ENCODE results near the gene WDR88.

The WDR88 gene, protein sequence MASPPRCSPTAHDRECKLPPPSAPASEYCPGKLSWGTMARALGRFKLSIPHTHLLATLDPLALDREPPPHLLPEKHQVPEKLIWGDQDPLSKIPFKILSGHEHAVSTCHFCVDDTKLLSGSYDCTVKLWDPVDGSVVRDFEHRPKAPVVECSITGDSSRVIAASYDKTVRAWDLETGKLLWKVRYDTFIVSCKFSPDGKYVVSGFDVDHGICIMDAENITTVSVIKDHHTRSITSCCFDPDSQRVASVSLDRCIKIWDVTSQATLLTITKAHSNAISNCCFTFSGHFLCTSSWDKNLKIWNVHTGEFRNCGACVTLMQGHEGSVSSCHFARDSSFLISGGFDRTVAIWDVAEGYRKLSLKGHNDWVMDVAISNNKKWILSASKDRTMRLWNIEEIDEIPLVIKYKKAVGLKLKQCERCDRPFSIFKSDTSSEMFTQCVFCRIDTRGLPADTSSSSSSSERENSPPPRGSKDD

DNA sequence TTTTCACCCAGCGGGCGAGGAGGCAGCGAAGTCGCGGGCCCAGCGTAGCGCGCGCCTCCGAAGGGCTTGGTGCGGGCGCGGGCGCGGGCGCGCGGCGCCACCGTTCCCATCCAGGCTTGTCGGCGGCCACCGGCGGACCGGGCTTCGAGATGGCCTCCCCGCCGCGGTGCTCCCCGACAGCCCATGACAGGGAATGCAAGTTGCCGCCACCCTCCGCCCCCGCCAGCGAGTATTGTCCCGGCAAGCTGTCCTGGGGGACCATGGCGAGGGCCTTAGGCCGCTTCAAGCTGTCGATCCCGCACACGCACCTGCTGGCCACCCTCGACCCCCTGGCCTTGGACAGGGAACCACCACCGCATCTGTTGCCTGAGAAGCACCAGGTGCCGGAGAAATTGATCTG lies at the start of gene WDR88:
WDR88 (plus strand) TSS at position 94 of the 400 bp plus-strand sequence; CDS start at position 150, 56 bp downstream.
- DNase-seq (ENCODE audit: low read depth in 2 of 2) = no peak

DNA sequence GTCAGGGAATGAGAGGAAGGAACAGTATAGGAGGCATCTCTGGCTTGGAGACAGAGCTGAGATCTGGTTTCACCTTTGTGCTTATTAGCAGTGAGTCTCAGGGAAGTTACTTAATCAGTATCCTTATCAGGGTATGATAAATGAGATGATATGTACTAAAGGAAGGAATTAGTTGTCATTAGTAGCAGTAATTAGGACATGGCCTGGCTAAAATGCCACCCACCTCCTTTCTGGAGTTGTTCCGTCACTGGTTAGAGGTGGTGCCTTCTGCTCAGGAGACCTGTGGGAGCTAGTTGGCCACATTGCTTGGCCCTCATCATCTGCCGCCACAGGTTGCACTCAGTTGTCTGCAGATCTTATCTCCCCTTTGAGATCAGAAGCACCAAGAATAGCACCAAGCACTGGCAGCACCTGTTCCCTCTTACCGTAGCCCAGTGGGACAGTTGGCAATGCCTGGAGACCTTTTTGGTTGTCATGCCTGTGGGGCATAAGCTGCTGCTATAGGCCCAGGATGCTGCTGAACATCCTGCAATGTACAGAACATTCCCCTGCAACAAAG lies 46.3 kb upstream of the WDR88 start:
- DNase-seq (ENCODE audit: low read depth in 2 of 2) = no peak

DNA sequence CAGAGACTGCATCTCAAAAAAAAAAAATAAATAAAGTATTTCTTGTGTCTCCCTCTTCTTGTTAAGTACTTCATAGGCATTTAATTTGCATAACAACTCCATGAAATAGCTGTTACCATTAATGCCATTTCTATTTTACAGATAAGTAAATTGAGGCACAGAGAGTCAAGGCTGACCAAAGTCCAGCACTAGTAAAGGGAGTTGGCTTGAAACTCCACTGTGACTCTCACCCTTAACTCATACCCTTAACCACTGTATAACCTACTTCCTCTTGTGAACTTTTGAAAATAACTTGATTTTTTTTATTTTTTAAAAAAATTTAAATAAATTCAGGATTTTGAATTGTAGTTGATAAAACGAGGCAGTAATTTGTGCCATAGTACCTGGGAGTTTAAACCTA lies 45.0 kb upstream of the WDR88 start:
- DNase-seq (ENCODE audit: low read depth in 2 of 2) = no peak

DNA sequence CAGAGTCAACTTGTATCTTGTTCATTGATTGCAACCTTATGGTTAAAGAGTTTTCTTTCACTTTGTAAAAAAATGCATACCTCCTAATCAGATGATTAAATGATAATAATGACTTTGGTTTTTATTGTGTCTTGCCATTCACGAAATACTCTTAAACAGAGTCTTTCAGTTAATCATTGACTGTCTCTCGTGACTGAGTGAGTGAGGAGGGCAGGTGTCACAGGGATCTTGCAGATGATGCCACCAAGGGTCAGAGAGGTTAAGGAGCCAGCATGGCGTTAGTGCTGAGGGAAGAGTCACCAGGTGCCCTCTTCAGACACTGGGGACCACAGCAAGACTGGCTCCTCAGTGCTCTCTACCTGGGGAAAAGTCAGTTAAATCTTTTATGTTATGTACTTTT lies 42.9 kb upstream of the WDR88 start:
- no peak for DNase-seq (ENCODE audit: low read depth in 2 of 2)

DNA sequence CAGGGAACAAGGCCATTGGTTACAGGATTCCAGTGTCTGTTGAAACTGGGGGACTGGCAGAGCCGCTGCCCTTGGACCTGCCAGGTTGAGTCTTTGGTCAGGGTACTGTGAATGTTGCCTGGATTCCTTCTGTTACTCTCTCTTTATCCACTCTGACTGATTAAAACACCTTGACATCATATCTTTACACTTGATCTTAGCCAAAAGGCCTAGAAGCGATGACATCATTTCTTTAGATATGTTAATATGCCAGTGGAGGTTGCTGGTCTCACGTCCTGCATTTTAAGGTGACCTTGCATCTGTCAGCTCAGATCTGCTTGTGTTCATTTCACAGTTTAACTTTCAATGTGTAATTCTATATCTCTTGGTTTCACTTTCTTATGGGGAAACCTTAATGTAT lies 41.7 kb upstream of the WDR88 start:
- no peak for DNase-seq (ENCODE audit: low read depth in 2 of 2)

DNA sequence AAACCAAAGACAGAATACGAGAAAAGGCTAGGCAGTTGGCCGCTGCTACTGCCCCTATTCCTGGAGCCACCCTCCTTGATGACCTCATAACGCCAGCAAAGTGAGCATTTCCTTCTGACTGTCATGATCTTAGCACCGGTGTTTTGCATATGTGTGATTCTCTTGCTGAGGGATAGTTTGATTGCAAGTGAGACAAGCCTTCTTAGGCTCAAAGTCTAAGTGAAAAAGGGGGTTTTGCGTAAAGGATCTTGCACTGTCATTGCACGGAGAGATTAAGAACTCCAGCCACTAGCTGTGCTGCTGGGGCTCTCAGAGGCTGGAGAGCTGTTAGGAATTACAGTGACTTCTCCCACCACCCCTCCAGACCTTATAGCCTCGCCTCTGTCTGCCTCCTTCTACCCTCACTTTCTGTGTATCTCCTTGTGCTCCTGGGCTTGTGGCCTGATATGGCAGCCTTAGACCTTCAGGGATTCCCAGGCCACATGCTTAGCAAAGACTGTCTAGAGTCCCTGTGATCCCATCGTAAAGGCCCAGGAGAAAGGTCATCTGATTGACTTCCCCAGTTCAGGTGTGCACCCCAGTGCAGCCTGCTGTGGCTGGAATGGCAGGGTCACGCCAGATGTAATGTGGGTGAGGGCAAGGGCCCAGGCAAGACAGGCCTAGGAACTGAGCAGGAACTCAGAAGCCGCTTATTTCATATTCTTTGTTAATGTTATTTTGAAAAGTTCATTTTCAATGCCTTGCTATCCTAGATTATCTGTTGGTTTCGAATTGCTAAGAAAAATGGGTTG lies 38.3 kb upstream of the WDR88 start:
- no peak for DNase-seq (ENCODE audit: low read depth in 2 of 2)

DNA sequence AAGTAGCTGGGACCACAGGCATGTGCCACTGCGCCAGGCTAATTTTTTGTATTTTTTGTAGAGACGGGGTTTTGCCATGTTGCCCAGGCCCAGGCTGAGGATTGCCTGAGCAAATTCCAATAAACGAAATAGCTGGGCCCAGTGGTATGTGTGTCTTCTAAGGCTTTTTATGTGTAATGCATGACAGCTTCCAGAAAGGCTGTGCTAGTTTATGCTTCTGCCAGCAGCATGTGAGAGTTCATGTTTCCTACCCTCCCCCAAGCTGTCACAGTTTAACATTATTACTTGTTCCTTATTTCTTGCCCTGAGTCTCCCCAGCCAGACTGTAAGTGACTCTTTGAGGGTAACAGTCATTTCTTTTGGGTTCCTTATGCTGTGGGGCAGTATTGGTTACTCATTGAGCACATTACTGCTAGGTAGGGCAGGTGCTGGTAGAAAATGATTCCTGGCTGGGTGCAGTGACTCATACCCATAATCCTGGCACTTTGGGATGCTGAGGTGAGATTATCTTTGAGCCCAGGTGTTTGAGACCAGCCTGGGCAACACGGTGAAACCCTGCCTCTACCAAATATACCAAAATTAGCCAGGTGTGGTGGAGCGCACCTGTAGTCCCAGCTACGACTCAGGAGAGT lies 37.4 kb upstream of the WDR88 start:
- DNase-seq (ENCODE audit: low read depth in 2 of 2) = no peak

DNA sequence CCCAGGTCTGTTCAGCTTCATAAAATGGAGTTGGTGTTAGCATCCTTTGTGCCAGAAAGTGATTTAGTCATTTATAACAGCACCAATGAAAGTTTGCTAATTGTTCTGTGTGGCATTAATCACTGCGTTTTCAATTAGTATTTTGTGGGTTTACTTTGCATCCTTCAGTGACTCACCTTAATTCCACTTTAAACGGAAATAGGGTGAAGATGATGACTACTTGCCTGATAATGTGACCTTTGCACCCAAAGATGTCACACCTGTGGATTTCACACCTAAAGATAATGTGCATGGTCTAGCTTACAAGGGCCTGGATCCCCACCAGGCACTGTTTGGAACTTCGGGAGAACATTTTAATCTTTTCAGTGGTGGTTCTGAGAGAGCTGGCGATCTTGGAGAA lies 35.9 kb upstream of the WDR88 start:
- no peak for DNase-seq (ENCODE audit: low read depth in 2 of 2)

DNA sequence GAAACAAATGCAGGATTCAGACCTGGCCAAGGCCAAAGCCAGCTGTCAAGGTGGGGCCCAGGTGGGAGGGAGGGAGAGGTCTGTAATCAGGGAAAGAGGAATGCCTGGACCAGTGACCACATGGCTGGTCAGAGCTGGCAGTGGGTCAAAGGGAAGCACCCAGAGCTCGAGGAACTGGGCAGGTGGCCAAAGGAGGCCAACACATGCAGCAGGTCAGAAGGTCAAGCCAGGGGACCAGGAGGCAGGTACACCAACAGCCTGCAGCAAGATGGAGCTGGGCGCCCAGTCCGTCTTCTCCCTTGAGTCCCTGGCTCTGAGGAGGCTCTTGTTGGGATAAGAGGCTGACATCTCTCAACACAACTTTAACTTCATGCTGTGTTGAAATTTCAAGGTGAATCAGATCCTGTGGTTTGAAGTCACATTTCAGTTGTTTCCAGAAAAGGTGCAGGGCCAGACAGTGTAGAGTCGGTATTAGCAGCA lies 33.8 kb upstream of the WDR88 start:
- no peak for DNase-seq (ENCODE audit: low read depth in 2 of 2)

DNA sequence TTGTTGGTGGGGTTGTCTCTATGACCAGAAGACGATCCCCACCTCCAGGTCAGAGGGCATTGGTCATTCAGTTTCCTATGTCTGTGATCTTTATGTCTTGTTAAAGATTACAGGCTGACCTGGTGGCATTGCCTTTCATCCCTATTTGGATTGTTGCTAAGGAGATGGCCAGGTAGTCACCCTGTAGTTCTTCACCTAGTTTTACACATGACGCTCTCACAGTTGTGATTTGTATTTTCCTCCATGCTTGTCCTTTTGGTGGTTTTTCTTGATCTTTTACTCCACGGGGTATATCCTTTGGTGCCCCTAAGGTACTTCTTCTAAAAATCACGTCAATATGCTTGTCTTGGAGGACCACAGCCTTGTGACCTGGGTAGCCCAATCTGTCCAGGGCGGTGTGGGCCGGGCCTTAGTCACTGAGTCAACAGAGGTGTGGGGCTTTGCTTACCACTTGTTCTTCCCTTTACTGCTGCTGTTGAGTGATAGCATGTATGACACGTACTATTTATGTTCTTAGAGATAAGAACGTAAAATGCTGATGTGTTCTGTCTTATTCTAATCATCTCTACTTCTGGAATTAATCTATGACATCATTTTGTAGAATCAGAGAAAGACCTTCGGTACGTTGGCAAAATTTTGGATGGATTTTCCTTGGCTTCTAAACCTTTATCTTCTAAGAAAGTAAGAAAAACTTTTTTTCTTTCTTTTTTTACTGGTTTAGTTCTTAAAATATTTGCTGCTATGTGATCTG lies 30.8 kb upstream of the WDR88 start:
- DNase-seq (ENCODE audit: low read depth in 2 of 2) = no peak

DNA sequence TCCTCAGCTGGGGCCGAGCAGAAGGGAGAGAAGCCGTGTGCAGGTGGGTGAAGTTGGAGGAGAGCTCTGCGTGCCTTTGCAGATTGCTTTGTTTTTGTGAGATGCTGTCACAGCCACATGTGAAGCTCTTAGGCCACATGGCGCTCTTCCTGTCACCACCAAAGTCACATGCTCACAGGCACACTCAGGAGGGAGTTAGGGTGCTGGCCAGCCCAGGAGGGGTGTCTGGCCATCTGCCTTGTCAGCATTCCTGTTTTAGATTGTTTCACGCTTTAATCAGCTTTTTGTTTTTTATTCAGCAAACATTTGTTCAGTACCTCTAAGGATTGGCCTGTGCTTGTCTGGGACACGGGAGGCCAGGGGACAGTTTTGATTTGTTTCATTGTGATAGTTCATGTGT lies 29.0 kb upstream of the WDR88 start:
- DNase-seq (ENCODE audit: low read depth in 2 of 2) = no peak

DNA sequence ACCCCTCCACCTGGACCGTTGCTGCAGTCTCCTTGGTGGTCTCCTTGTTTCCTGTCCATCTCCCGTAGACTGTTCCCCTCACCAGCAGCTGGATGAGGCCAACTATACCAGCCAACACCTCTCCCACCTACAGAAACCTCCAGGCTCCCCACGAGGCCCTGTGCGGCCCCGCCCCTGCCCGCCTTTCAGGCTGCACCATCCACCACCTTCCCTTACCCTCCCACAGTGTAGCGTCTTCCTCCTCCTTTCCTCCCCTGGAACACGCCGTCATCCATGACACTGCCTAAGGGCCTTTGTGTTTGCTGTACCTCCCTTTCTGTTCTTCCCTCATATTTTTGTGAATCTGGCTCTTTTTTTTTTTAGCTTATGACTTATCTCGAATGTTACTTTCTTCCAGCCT lies 23.8 kb upstream of the WDR88 start:
- no peak for DNase-seq (ENCODE audit: low read depth in 2 of 2)

DNA sequence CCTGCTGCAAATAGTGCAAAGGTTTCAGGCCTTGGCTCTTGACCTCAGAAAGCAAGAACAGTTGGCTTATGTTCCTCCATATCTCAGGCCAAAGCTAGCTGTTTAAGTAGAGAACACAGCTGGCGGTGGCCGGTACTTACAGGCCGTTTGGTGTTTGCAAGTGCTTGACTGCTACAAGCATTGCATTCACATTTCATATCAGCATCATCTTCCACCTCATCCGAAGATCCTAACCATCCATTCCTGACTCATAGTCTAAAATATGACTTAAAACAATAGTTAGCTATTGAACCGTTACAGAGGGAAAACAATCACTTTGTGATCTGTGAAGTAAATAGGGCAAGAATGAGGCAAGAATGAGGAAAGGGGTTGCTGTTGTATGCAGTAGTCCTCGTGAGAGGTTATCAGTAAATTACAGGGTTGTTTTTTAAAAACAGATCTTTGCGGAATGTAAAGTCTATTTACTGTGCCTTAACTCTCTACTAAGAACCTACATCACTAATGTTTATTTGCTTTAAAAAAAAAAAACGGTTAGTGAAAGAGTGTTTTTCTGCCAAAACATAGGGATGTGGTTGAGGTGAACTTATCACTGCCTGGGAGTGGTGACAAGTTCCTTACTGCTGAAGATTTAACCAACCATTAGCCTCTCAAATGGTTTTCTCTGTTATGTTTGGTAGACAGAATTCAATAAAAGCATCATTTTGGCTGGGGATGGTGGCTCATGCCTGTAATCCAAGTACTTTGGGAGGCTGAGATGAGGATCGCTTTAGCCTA lies 21.6 kb upstream of the WDR88 start:
- DNase-seq (ENCODE audit: low read depth in 2 of 2) = no peak

DNA sequence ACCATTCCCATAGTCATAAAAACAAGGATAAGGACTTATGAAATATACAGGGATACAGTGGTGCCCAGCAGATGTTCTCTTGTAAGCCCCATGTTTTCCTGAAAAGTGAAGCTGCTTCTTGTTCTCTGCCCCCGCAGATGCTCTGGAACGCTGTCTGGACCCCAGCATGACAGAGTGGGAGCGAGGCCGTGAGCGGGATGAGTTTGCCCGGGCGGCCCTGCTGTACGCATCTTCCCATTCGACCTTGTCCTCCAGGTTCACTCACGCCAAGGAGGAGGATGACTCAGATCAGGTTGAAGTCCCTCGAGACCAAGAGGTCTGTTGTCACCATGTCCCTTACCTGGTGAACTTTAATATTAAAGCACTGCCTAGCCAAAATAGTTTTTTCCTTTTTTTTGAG lies 20.3 kb upstream of the WDR88 start:
- DNase-seq (ENCODE audit: low read depth in 2 of 2) = no peak

DNA sequence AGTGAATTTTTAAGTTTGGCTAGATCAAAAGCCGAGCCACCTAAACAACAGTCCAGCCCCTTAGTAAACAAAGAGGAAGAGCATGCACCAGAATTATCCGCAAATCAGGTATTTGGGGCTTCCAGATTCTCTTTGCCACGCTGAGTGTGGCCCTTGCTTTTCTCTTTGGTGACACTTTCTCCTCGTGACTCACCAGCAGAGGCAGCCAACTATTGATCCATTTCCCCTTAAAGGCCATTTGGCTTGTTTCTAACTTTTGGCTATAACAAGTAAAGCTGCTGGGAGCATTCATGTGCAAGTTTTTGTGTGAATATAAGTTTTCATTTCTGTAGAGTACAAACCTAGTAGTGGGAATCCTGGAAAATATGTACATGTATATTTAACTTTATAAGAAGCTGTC lies 17.6 kb upstream of the WDR88 start:
- DNase-seq (ENCODE audit: low read depth in 2 of 2) = no peak

DNA sequence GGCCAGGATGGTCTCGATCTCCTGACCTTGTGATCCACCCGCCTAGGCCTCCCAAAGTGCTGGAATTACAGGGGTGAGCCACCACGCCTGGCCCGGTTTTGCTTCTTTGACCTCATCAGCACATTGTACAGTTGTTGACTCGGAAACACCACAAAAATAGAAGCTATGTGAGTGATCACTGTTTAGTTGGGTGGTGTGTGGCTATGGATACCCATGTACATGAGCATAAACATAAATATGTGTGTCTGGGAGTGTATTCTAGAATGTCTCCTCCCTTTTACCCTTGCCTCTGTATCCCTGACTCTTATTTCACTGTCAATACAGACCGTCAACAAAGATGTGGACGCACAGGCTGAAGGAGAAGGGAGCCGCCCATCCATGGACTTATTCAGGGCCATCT lies 14.4 kb upstream of the WDR88 start:
- DNase-seq (ENCODE audit: low read depth in 2 of 2) = no peak

DNA sequence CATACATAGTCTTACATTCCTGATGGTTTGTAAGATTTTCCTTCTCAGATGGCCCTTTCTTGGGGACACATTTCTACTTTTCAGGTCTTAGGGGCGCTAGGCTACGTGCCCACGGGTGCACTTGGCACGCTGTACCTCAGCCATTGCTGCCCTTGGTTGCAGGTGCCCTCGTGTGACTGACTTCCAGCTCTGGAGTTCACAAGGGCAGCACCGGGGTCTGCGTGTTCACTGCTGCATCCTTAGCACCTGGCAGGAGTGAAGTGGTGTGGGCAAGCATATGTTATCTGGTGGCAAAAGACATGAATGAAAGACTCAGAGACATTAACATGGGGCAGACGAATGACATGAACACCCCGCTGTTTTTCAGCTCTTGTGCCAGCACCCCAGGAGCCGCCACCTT lies 13.3 kb upstream of the WDR88 start:
- DNase-seq (ENCODE audit: low read depth in 2 of 2) = no peak

DNA sequence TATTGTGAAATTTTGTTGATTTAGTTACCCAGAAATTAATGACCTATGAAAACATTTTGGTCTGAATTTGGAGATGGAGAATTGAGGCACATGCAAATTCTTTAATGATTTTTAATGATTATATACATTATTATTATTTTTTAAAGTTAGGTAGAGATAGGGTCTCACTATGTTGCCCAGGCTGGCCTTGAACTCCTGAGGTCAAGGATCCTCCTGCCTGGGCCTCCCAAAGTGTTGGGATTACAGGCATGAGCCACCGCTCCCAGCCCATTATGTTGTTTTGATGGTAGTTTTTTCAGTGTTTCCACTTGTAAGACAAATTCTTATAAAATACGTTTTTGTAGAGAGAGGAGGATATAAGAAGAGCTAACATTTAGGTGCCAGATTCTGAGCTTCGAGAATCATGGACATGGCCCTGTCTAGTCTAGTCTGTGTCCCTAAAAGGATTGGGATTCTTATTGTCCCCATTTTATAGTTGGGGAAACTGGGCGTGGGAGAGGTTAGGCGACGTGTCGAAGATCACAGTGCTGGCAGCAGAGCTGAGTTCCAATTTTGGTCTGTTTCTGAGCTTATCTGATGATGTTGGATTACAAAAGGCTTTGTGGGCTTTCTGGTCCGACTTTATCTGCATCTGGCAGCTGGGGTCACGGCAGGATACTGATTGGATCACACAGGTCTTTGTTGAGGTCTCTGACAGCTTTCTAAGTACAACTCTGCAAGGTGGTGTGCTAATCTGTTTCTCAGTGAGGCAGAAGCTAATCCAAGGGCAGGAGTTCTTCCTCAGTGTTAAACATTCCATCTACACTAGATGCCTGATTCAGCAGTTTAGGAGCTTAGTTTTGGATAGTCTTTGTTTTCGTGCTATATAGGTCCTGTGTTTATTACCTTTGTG lies 7.5 kb upstream of the WDR88 start:
- DNase-seq (ENCODE audit: low read depth in 2 of 2) = no peak

DNA sequence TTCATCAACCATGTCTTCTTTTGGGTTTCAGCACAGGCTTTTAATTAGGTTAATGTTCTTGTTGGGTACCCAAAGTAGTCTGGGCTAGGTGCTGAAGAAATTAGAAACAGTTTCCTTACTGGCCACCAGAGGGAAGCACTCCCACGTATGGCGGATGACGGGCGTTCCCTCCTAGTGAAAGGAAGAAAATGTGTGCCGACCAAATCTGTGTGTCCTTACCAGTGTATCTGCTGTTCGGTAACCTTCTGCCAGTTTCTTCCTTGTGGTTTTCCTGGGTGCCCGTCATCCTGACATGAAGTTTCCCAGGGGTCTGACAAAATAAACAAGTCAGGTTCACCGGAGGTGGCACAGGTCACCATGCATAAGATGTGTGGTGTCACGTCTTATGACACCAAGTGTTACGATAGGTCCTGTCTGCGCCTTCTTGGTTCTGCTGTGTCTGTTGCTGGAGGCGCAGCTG lies 6.0 kb upstream of the WDR88 start:
- DNase-seq (ENCODE audit: low read depth in 2 of 2) = no peak
